ENCODE results near the gene G2E3.

- TF ChIP-seq CTCF (IDR thresholded peaks at IDR 0.05) (no peak), POLR2A (IDR thresholded peaks at IDR 0.05) (no peak)
Observed at GRCh38 chr14:30550335-30550734, 8.6 kb upstream of the G2E3 start.
